H1 (cell line): ENCODE data around the gene KRR1. TPM values are rescaled to one million over a fixed set of nuclear protein-coding genes. Genes with fewer than 3 reads are reported as not detected.

ENCODE experiments used
- CTCF ChIA-PET: fragments of 300-600 bp; sonication (Branson Sonifier 250); formaldehyde crosslinking; loops from one replicate; lab custom pipeline; 2021; ENCODE audit not compliant: partially characterized antibody; lab: Charles Lee
- POLR2A ChIA-PET: fragments of 300-600 bp; sonication (Branson Sonifier 250); formaldehyde crosslinking; loops from one replicate; lab custom pipeline; 2021; ENCODE audit warnings: inconsistent platforms; ENCODE audit not compliant: partially characterized antibody; lab: Charles Lee
- DNase-seq, 2 experiments: peaks; one replicate each; pipeline versions ENCODE4 v3.0.0 to v3.0.0-alpha.2; 2010 to 2022; ENCODE audit warnings: low spot score in 2 of 2, low read depth in 1 of 2, mixed read lengths in 1 of 2
- FAIRE-seq: peaks from 2 replicates; lab custom pipeline; 2011; peaks lifted over from hg19 to GRCh38; lab: Jason Lieb, UNC
- H2AFZ ChIP-seq: 2 replicates; pipeline ENCODE4 v1.8.1; 2012; ENCODE audit warnings: low read length, inconsistent platforms
- H2AK5ac ChIP-seq: 2 replicates; pipeline ENCODE4 v1.6.1; 2013; ENCODE audit warnings: low read depth, low read length
- H2BK120ac ChIP-seq: replicated peaks from 2 replicates; pipeline ENCODE3; 2013; ENCODE audit warnings: low read depth, low read length, inconsistent platforms
- H2BK12ac ChIP-seq: 2 replicates; pipeline ENCODE4 v1.6.1; 2013; ENCODE audit warnings: low read depth, low read length
- H2BK15ac ChIP-seq: 2 replicates; pipeline ENCODE4 v1.6.1; 2013; ENCODE audit warnings: low read length
- H2BK20ac ChIP-seq: 2 replicates; pipeline ENCODE4 v1.6.1; 2013; ENCODE audit warnings: low read length
- H2BK5ac ChIP-seq: 2 replicates; pipeline ENCODE4 v1.6.1; 2013; ENCODE audit warnings: low read depth, low read length
- H3K14ac ChIP-seq: 2 replicates; pipeline ENCODE4 v1.6.1; 2013; ENCODE audit warnings: inconsistent platforms; ENCODE audit not compliant: insufficient read length
- H3K18ac ChIP-seq: 2 replicates; pipeline ENCODE4 v1.6.1; 2013; ENCODE audit warnings: low read length; ENCODE audit errors: extremely low read depth
- H3K23ac ChIP-seq: 2 replicates; pipeline ENCODE4 v1.6.1; 2013; ENCODE audit warnings: inconsistent platforms; ENCODE audit not compliant: insufficient read length
- H3K23me2 ChIP-seq: 2 replicates; pipeline ENCODE4 v1.6.1; 2013; ENCODE audit warnings: low read depth, low read length
- H3K27ac ChIP-seq: 2 replicates; pipeline ENCODE4 v1.6.1; 2011; ENCODE audit warnings: low read depth, low read length, inconsistent platforms
- H3K27me3 ChIP-seq, 4 experiments: replicated peaks in 1 of 4; 1 replicate in 1 of 4; 2 replicates in 3 of 4; pipeline versions ENCODE4 v1.6.1 to v1.8.1; 2011 to 2013; ENCODE audit warnings: low read length in 3 of 4, mild to moderate bottlenecking in 3 of 4, inconsistent platforms in 2 of 4, mixed read lengths in 2 of 4, moderate library complexity in 1 of 4; ENCODE audit not compliant: control insufficient read depth in 3 of 4, insufficient read depth in 3 of 4; ENCODE audit errors: extremely low read depth in 1 of 4
- H3K36me3 ChIP-seq, 4 experiments: 2 replicates each; pipeline versions ENCODE4 v1.6.1 to v1.8.1; 2011 to 2013; ENCODE audit warnings: mild to moderate bottlenecking in 4 of 4, low read length in 3 of 4, moderate library complexity in 2 of 4, control low read depth in 1 of 4, inconsistent platforms in 1 of 4; ENCODE audit not compliant: insufficient read depth in 4 of 4, control insufficient read depth in 2 of 4
- H3K4ac ChIP-seq: replicated peaks from 2 replicates; pipeline ENCODE3; 2013; ENCODE audit warnings: low read length, low read depth, mixed read lengths, inconsistent platforms; ENCODE audit not compliant: insufficient read length
- H3K4me1 ChIP-seq, 4 experiments: replicated peaks in 1 of 4; 1 replicate in 1 of 4; 2 replicates in 3 of 4; pipeline versions ENCODE4 v1.6.1 to v1.8.1; 2011 to 2013; ENCODE audit warnings: low read length in 3 of 4, inconsistent platforms in 2 of 4, mixed read lengths in 1 of 4; ENCODE audit not compliant: insufficient read depth in 4 of 4, control insufficient read depth in 3 of 4
- H3K4me2 ChIP-seq, 2 experiments: 2 replicates each; pipeline versions ENCODE4 v1.6.1 to v1.8.1; 2011 to 2013; ENCODE audit warnings: low read depth in 2 of 2, low read length in 2 of 2, control low read depth in 1 of 2, inconsistent platforms in 1 of 2, mild to moderate bottlenecking in 1 of 2; ENCODE audit not compliant: insufficient read depth in 1 of 2
- H3K4me3 ChIP-seq, 4 experiments: fragments of 200-600, 300-600 bp in 1 of 4; sonication (generic), shearing (Covaris generic), sonication (Bioruptor Twin) in 1 of 4; 2 replicates each; pipeline versions ENCODE4 v1.5.1 to v1.8.1; 2011 to 2016; ENCODE audit warnings: low read length in 4 of 4, low read depth in 3 of 4, control low read depth in 2 of 4, inconsistent platforms in 2 of 4, mild to moderate bottlenecking in 2 of 4, mixed read lengths in 1 of 4, moderate library complexity in 1 of 4; ENCODE audit not compliant: insufficient read depth in 2 of 4; ENCODE audit errors: extremely low read depth in 1 of 4
- H3K56ac ChIP-seq: replicated peaks from 2 replicates; pipeline ENCODE3; 2013; ENCODE audit warnings: low read depth, mild to moderate bottlenecking, mixed read lengths, low read length, inconsistent platforms; ENCODE audit not compliant: insufficient read length
- H3K79me1 ChIP-seq: 2 replicates; pipeline ENCODE4 v1.6.1; 2013; ENCODE audit warnings: low read depth, low read length, control low read depth
- H3K79me2 ChIP-seq, 2 experiments: 2 replicates each; pipeline versions ENCODE4 v1.6.1 to v1.8.1; 2012 to 2013; ENCODE audit warnings: low read length in 2 of 2, mild to moderate bottlenecking in 2 of 2, inconsistent platforms in 1 of 2; ENCODE audit not compliant: insufficient read depth in 2 of 2, control insufficient read depth in 1 of 2
- H3K9ac ChIP-seq, 4 experiments: replicated peaks in 1 of 4; 1 replicate in 1 of 4; 2 replicates in 3 of 4; pipeline versions ENCODE4 v1.6.1 to v1.8.1; 2011 to 2013; ENCODE audit warnings: low read depth in 3 of 4, low read length in 3 of 4, control low read depth in 2 of 4, mild to moderate bottlenecking in 2 of 4, moderate library complexity in 2 of 4, inconsistent platforms in 1 of 4; ENCODE audit errors: extremely low read depth in 1 of 4
- H3K9me3 ChIP-seq, 2 experiments: 2 replicates each; pipeline versions ENCODE4 v1.6.1 to v1.8.1; 2012 to 2013; ENCODE audit warnings: mild to moderate bottlenecking in 2 of 2, moderate library complexity in 2 of 2, control low read depth in 1 of 2, inconsistent platforms in 1 of 2, low read depth in 1 of 2, low read length in 1 of 2, mixed read lengths in 1 of 2; ENCODE audit not compliant: insufficient read depth in 2 of 2
- H4K20me1 ChIP-seq, 2 experiments: replicated peaks in 1 of 2; 2 replicates each; pipeline versions ENCODE3 to v1.8.1; 2011 to 2013; ENCODE audit warnings: inconsistent platforms in 2 of 2, low read length in 2 of 2, mild to moderate bottlenecking in 1 of 2; ENCODE audit not compliant: insufficient read depth in 2 of 2, control insufficient read depth in 1 of 2
- H4K5ac ChIP-seq: 2 replicates; pipeline ENCODE4 v1.6.1; 2013; ENCODE audit warnings: low read length, low read depth, mixed read lengths, inconsistent platforms; ENCODE audit not compliant: insufficient read length
- H4K8ac ChIP-seq: 2 replicates; pipeline ENCODE4 v1.8.0; 2013; ENCODE audit warnings: mild to moderate bottlenecking, moderate library complexity, low read length, inconsistent platforms; ENCODE audit not compliant: insufficient read depth; ENCODE audit errors: extremely low read depth
- H4K91ac ChIP-seq: replicated peaks from 2 replicates; pipeline ENCODE3; 2013; ENCODE audit warnings: low read length, mixed read lengths, inconsistent platforms; ENCODE audit not compliant: insufficient read length
- SRF ChIP-seq: IDR thresholded peaks from 2 replicates; pipeline ENCODE4 v1.6.1; 2011; ENCODE audit warnings: mild to moderate bottlenecking, low read depth, low read length, moderate library complexity
- YY1 ChIP-seq: IDR thresholded peaks from 2 replicates; pipeline ENCODE4 v1.6.1; 2011; ENCODE audit warnings: low read depth, mild to moderate bottlenecking, low read length
- whole genome bisulfite sequencing, 2 experiments: shearing (Covaris generic) in 1 of 2; methylation state at CpG; one replicate each; pipeline versions ENCODE4 v1.1.6 to v1.1.7; 2013 to 2015; ENCODE audit warnings: low lambda C conversion rate in 2 of 2, mixed read lengths in 2 of 2, inconsistent platforms in 1 of 2, low coverage in 1 of 2, missing lambda C conversion rate in 1 of 2; ENCODE audit not compliant: insufficient replicate concordance in 2 of 2, insufficient coverage in 1 of 2, insufficient read length in 1 of 2; ENCODE audit errors: extremely low coverage in 1 of 2, missing lambda C conversion rate in 1 of 2; 5-methylcytosine and 5-hydroxymethylcytosine counted together
- polyA plus RNA-seq, 7 experiments: library from polyadenylated mRNA; depleted of rRNA in 3 of 7; stranded (reverse) in 5 of 7; unstranded in 2 of 7; fragments of >200 nt in 5 of 7; fragments of 200-250 nt in 2 of 7; gene quantifications; 1 replicate in 5 of 7; 2 replicates in 1 of 7; 4 replicates in 1 of 7; pipeline versions ENCODE4 v1.2.1 to v1.2.3, GENCODE V29; 2011 to 2013; ENCODE audit warnings: missing spikeins in 2 of 7, mixed read lengths in 2 of 7
- total RNA-seq: library from RNA; stranded (reverse); fragmentation: NEBNext Ultra II Directional; extraction: Animal tissue kit (Norgen Biotek cat#: 25700); gene quantifications from 2 replicates; pipeline ENCODE4 v1.2.1, GENCODE V29; 2021

The KRR1 gene
- total and polyA plus RNA-seq, 2 of the 8 experiments (the other 6 are each of a cell fraction or from before 2014, with no cell fraction given): 6.1 to 80.1 TPM

DNA sequence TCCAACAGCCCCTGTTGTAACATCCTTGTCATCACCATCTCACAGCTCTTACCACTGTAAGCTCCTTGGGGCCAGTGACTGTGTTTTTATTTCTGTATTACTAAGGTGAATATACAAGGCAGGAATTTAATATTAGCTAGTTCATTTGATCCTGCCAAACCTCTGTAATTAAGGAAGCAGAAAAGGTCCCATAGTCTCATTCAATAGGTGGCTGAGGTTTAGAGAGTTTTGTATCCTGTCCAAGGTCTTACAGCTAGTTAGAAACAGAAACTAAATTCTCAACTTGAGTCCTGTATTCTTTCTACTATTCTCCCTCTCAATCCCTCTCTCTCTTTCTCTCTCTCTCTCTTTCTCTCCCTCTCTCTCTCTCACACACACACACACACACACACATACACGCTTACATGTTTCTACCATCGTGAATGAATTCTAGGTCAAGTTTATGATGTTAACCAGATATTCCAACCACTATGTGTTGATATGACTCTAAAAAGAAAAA lies 31.4 kb downstream of the KRR1 start:
- H3K4me1 ChIP-seq: peaks cover 0 to 8% (median 3%) of the 10 kb centered on the region in 4 experiments; a peak in 5 of 7 replicates
- TF ChIP-seq YY1 (no peak), SRF (no peak)
- TF ChIP-seq, all 59 proteins: peak for 0
- Histone ChIP-seq H2AFZ (no peak overlapping the region), H3K36me3 (no peaks in the 10 kb centered on the region), H2BK15ac (no peak overlapping the region), H3K9me3 (no peaks in the 10 kb centered on the region), H2BK12ac (no peak overlapping the region), H3K56ac (no peak overlapping the region), H3K4ac (no peak overlapping the region), H3K27me3 (no peaks in the 10 kb centered on the region), H4K5ac (no peak overlapping the region), H4K8ac (no peak overlapping the region), H3K9ac (no peak overlapping the region), H2AK5ac (no peak overlapping the region), H3K23me2 (no peaks in the 10 kb centered on the region), H3K4me2 (no peak overlapping the region), H4K91ac (no peak overlapping the region), H2BK5ac (no peak overlapping the region), H2BK20ac (no peak overlapping the region), H3K14ac (no peak overlapping the region), H3K18ac (no peak overlapping the region), H3K79me1 (no peaks in the 10 kb centered on the region), H3K23ac (no peak overlapping the region), H2BK120ac (no peak overlapping the region), H3K4me3 (no peak overlapping the region), H3K79me2 (no peaks in the 10 kb centered on the region), H4K20me1 (no peaks in the 10 kb centered on the region), H3K27ac (no peak overlapping the region)
- 87% methylated on average over 2 of the region's 2 CpGs; no CpG with 5 or more reads in 1 of the 2 experiments for WGBS, 2 experiments
- ChIA-PET POLR2A (no interaction called here), CTCF (interaction anchor here (0.9 to 1.6 kb wide), 2 partner anchors 45 to 557 kb away, joined by 3 read pairs; no protein-coding TSS in a partner anchor)
- FAIRE-seq: no peak
- DNase-seq: no peak
